HepG2 (cell line): ENCODE data around the gene PTGR2. TPM values are rescaled to one million over a fixed set of nuclear protein-coding genes. Genes with fewer than 3 reads are reported as not detected.

Experiments
- BATF2 ChIP-seq: sonication (generic); formaldehyde crosslinking; IDR thresholded peaks from 2 replicates; pipeline ENCODE4 v1.8.0; 2022; ENCODE audit warnings: mild to moderate bottlenecking, missing genetic modification reagents, moderate library complexity
- CBX2 ChIP-seq, 2 experiments: fragments of 200-600 bp in 1 of 2; sonication (generic); formaldehyde crosslinking in 1 of 2; IDR thresholded peaks; 2 replicates each; pipeline versions ENCODE4 v1.7.0 to v1.8.1; 2018 to 2022; ENCODE audit warnings: low read depth in 2 of 2, low read length in 1 of 2, mild to moderate bottlenecking in 1 of 2, missing genetic modification reagents in 1 of 2
- EEA1 ChIP-seq: sonication (generic); formaldehyde crosslinking; IDR thresholded peaks from 2 replicates; pipeline ENCODE4 v1.5.1; 2020; ENCODE audit warnings: mild to moderate bottlenecking, missing genetic modification reagents, borderline replicate concordance
- HBP1 ChIP-seq: IDR thresholded peaks from 2 replicates; pipeline ENCODE4 v1.6.1; 2016; ENCODE audit warnings: low read depth, control low read depth
- HHEX ChIP-seq: IDR thresholded peaks from 2 replicates; pipeline ENCODE4 v1.6.1; 2016; ENCODE audit warnings: control low read depth
- HMG20B ChIP-seq: conservative IDR thresholded peaks from 2 replicates; pipeline ENCODE4 v1.6.1; 2016; ENCODE audit warnings: missing genetic modification reagents, missing compliant biosample characterization
- NFKB2 ChIP-seq: sonication (generic); formaldehyde crosslinking; IDR thresholded peaks from 2 replicates; pipeline ENCODE4 v1.4.0; 2020; ENCODE audit warnings: missing genetic modification reagents, borderline replicate concordance
- RAD21 ChIP-seq: fragments of 450-650 bp; formaldehyde crosslinking; IDR thresholded peaks from 2 replicates; pipeline ENCODE4 v1.5.0; 2020; ENCODE audit warnings: mild to moderate bottlenecking
- RXRA ChIP-seq: sonication (generic); formaldehyde crosslinking; IDR thresholded peaks from 2 replicates; pipeline ENCODE4 v1.5.1; 2020; ENCODE audit warnings: missing genetic modification reagents
- STAG1 ChIP-seq: sonication (generic); formaldehyde crosslinking; IDR thresholded peaks from 2 replicates; pipeline ENCODE4 v1.4.0; 2020; ENCODE audit warnings: missing genetic modification reagents
- ZBTB44 ChIP-seq: sonication (generic); formaldehyde crosslinking; IDR thresholded peaks from 2 replicates; pipeline ENCODE4 v1.4.0; 2020; ENCODE audit warnings: missing genetic modification reagents
- ZC3H13 ChIP-seq: sonication (generic); formaldehyde crosslinking; IDR thresholded peaks from 2 replicates; pipeline ENCODE4 v1.8.1; 2023; ENCODE audit warnings: mild to moderate bottlenecking, missing genetic modification reagents, moderate library complexity
- ZFP36 ChIP-seq: fragments of 150-350 bp; IDR thresholded peaks from 2 replicates; pipeline ENCODE4 v1.6.1; 2018; ENCODE audit warnings: borderline replicate concordance, low read length, low read depth; ENCODE audit not compliant: partially characterized antibody
- ZNF282 ChIP-seq: fragments of 450-650 bp; IDR thresholded peaks from 2 replicates; pipeline ENCODE4 v1.6.1; 2018; ENCODE audit not compliant: partially characterized antibody
- ZNF337 ChIP-seq: sonication (generic); formaldehyde crosslinking; IDR thresholded peaks from 2 replicates; pipeline ENCODE4 v1.5.1; 2020; ENCODE audit warnings: missing genetic modification reagents, low read depth, mild to moderate bottlenecking, borderline replicate concordance
- ZNF407 ChIP-seq: sonication (generic); formaldehyde crosslinking; IDR thresholded peaks from one replicate; pipeline ENCODE4 v1.5.1; 2020; ENCODE audit warnings: mild to moderate bottlenecking, missing genetic modification reagents; ENCODE audit errors: not compliant biosample characterization
- polyA plus RNA-seq, 8 experiments: library from polyadenylated mRNA; depleted of rRNA in 3 of 8; stranded (reverse) in 7 of 8; unstranded in 1 of 8; fragments of >200 nt; fragmentation: Illumina TruSeq in 4 of 8; extraction: Trizol in 4 of 8; gene quantifications; 2 replicates each; pipeline versions ENCODE4 v1.2.1 to v1.2.3, GENCODE V29; 2011 to 2016; ENCODE audit warnings: low read depth in 4 of 8, missing spikeins in 1 of 8, mixed read lengths in 1 of 8; ENCODE audit not compliant: insufficient read depth in 1 of 8
- total RNA-seq, 5 experiments: library from RNA; depleted of rRNA; stranded (reverse); fragments of >200 nt; fragmentation: Illumina TruSeq; extraction: Trizol; gene quantifications; 2 replicates each; pipeline ENCODE4 v1.2.3, GENCODE V29; 2016; ENCODE audit warnings: low read depth in 1 of 5

Gene PTGR2
- total and polyA plus RNA-seq, 2 of the 13 experiments (the other 11 are each of a cell fraction or from before 2014, with no cell fraction given), result 3.0 to 4.3 TPM

GRCh38 chr14:73851567-73852382 lies at the start of gene PTGR2 (continued):
- peak; percentile 23 for TF ChIP-seq ZNF407 (CRISPR knock-in tag)
- TF ChIP-seq EEA1 (CRISPR knock-in tag), result no peak
- no peak for TF ChIP-seq BATF2
- no peak for TF ChIP-seq CBX2 (IDR thresholded peaks at IDR 0.05; ENCODE audit: low read depth, low read length)
- no peak for TF ChIP-seq CBX2 (CRISPR knock-in tag; IDR thresholded peaks at IDR 0.05; ENCODE audit: low read depth)
- no peak for TF ChIP-seq ZBTB44 (CRISPR knock-in tag)
- no peak for TF ChIP-seq ZNF337 (CRISPR knock-in tag)
- TF ChIP-seq HHEX (CRISPR knock-in tag), result no peak
- TF ChIP-seq ZNF282, result no peak
- peak; percentile 84; the same call in 1 of the 2 replicates for TF ChIP-seq NFKB2 (CRISPR knock-in tag)
- no peak; the same call in 1 of the 2 replicates for TF ChIP-seq RAD21 (CRISPR knock-in tag)
- TF ChIP-seq ZC3H13 (CRISPR knock-in tag), result no peak
- 0 out of 2 replicates have a peak, but pooled peaks have one; percentile 0 for TF ChIP-seq HBP1 (CRISPR knock-in tag)
- 0 out of 2 replicates have a peak, but pooled peaks have one; percentile 14 for TF ChIP-seq HMG20B (CRISPR knock-in tag)
- no peak for TF ChIP-seq ZFP36
- TF ChIP-seq STAG1 (CRISPR knock-in tag), result no peak
- TF ChIP-seq RXRA, result no peak; the same call in 1 of the 2 replicates
